H9 (cell line): ENCODE data around the gene MAPK14. TPM values are rescaled to one million over a fixed set of nuclear protein-coding genes. Genes with fewer than 3 reads are reported as not detected.

Experiments used
- DNase-seq: peaks from one replicate; pipeline ENCODE4 v3.0.0-alpha.2; 2017
- H2AFZ ChIP-seq: one replicate; pipeline ENCODE4 v1.6.1; 2013; ENCODE audit warnings: mild to moderate bottlenecking, low read length, control low read depth, moderate library complexity
- H2AK5ac ChIP-seq: 2 replicates; pipeline ENCODE4 v1.6.1; 2013; ENCODE audit warnings: low read length, control low read depth, mixed read lengths; ENCODE audit not compliant: insufficient read length
- H2BK120ac ChIP-seq: one replicate; pipeline ENCODE4 v1.6.1; 2013; ENCODE audit warnings: low read depth, mild to moderate bottlenecking, low read length, control low read depth, inconsistent platforms; ENCODE audit not compliant: poor library complexity, severe bottlenecking
- H2BK12ac ChIP-seq: 2 replicates; pipeline ENCODE4 v1.6.1; 2013; ENCODE audit warnings: low read length, control low read depth, mixed read lengths, low read depth; ENCODE audit not compliant: insufficient read length
- H2BK15ac ChIP-seq: 2 replicates; pipeline ENCODE4 v1.6.1; 2013; ENCODE audit warnings: low read depth, low read length, control low read depth
- H2BK20ac ChIP-seq: one replicate; pipeline ENCODE4 v1.6.1; 2013; ENCODE audit warnings: low read depth, mild to moderate bottlenecking, low read length, control low read depth, inconsistent platforms; ENCODE audit not compliant: poor library complexity, severe bottlenecking
- H2BK5ac ChIP-seq: 2 replicates; pipeline ENCODE4 v1.6.1; 2013; ENCODE audit warnings: low read length, control low read depth, mixed read lengths; ENCODE audit not compliant: insufficient read length
- H3K14ac ChIP-seq: 2 replicates; pipeline ENCODE4 v1.6.1; 2013; ENCODE audit warnings: low read length, control low read depth; ENCODE audit not compliant: insufficient read depth
- H3K18ac ChIP-seq: 2 replicates; pipeline ENCODE4 v1.6.1; 2013; ENCODE audit warnings: low read depth, mild to moderate bottlenecking, mixed read lengths, low read length, control low read depth; ENCODE audit not compliant: insufficient read length
- H3K23ac ChIP-seq: 2 replicates; pipeline ENCODE4 v1.6.1; 2013; ENCODE audit warnings: low read length, control low read depth, mixed read lengths, low read depth; ENCODE audit not compliant: insufficient read length
- H3K23me2 ChIP-seq: 2 replicates; pipeline ENCODE4 v1.6.1; 2013; ENCODE audit warnings: low read depth, mild to moderate bottlenecking, mixed read lengths, low read length, control low read depth; ENCODE audit not compliant: insufficient read length, poor library complexity, severe bottlenecking
- H3K27ac ChIP-seq: 2 replicates; pipeline ENCODE4 v1.5.1; 2013; ENCODE audit warnings: low read length, control low read depth, mixed read lengths, low read depth; ENCODE audit not compliant: insufficient read length
- H3K27me3 ChIP-seq: 2 replicates; pipeline ENCODE4 v1.6.1; 2013; ENCODE audit warnings: low read length, control low read depth, inconsistent platforms; ENCODE audit not compliant: insufficient read depth
- H3K4ac ChIP-seq: 2 replicates; pipeline ENCODE4 v1.6.1; 2013; ENCODE audit warnings: low read depth, mild to moderate bottlenecking, control low read depth, inconsistent platforms, low read length, moderate library complexity
- H3K4me1 ChIP-seq: 2 replicates; pipeline ENCODE4 v1.6.1; 2013; ENCODE audit warnings: low read length, control low read depth, inconsistent platforms; ENCODE audit not compliant: insufficient read depth
- H3K4me2 ChIP-seq: 2 replicates; pipeline ENCODE4 v1.6.1; 2013; ENCODE audit warnings: low read length, control low read depth, mixed read lengths; ENCODE audit not compliant: insufficient read length, insufficient read depth
- H3K56ac ChIP-seq: 2 replicates; pipeline ENCODE4 v1.6.1; 2013; ENCODE audit warnings: low read depth, mild to moderate bottlenecking, mixed read lengths, low read length, control low read depth; ENCODE audit not compliant: insufficient read length
- H3K79me1 ChIP-seq: 2 replicates; pipeline ENCODE4 v1.6.1; 2013; ENCODE audit warnings: low read depth, mild to moderate bottlenecking, moderate library complexity, low read length, control low read depth, inconsistent platforms; ENCODE audit not compliant: insufficient read depth, poor library complexity, severe bottlenecking
- H3K79me2 ChIP-seq: 2 replicates; pipeline ENCODE4 v1.6.1; 2013; ENCODE audit warnings: low read length, control low read depth, inconsistent platforms; ENCODE audit not compliant: insufficient read depth
- H3K9ac ChIP-seq: 2 replicates; pipeline ENCODE4 v1.6.1; 2013; ENCODE audit warnings: low read length, control low read depth, mixed read lengths; ENCODE audit not compliant: insufficient read length; ENCODE audit errors: extremely low read depth
- H3K9me3 ChIP-seq: one replicate; pipeline ENCODE4 v1.6.1; 2013; ENCODE audit warnings: low read depth, low read length, inconsistent platforms; ENCODE audit not compliant: control insufficient read depth
- H3T11ph ChIP-seq: one replicate; pipeline ENCODE4 v1.6.1; 2013; ENCODE audit warnings: mild to moderate bottlenecking, low read length, control low read depth, inconsistent platforms
- H4K20me1 ChIP-seq: one replicate; pipeline ENCODE4 v1.6.1; 2013; ENCODE audit not compliant: control insufficient read depth, insufficient read length, insufficient read depth
- H4K5ac ChIP-seq: 2 replicates; pipeline ENCODE4 v1.6.1; 2013; ENCODE audit warnings: low read depth, mild to moderate bottlenecking, mixed read lengths, low read length, control low read depth; ENCODE audit not compliant: insufficient read length
- H4K8ac ChIP-seq: replicated peaks from 2 replicates; pipeline ENCODE4 v1.6.1; 2013; ENCODE audit warnings: low read length, control low read depth, mixed read lengths, low read depth; ENCODE audit not compliant: insufficient read length
- H4K91ac ChIP-seq: 2 replicates; pipeline ENCODE4 v1.6.1; 2013; ENCODE audit warnings: low read depth, mild to moderate bottlenecking, moderate library complexity, mixed read lengths, low read length, control low read depth; ENCODE audit not compliant: insufficient read length
- H3K27ac Mint-ChIP-seq, 3 experiments: 2 replicates in 2 of 3; 3 replicates in 1 of 3; pipeline ENCODE4 v1.8.0; 2020 to 2021; ENCODE audit warnings: mixed read lengths in 3 of 3, mild to moderate bottlenecking in 1 of 3, moderate library complexity in 1 of 3
- H3K27me3 Mint-ChIP-seq: 2 replicates; pipeline ENCODE4 v1.8.0; 2021; ENCODE audit warnings: low read depth, mild to moderate bottlenecking, moderate library complexity, mixed read lengths
- H3K36me3 Mint-ChIP-seq, 3 experiments: 2 replicates in 2 of 3; 3 replicates in 1 of 3; pipeline ENCODE4 v1.8.0; 2020 to 2021; ENCODE audit warnings: low read depth in 3 of 3, mixed read lengths in 3 of 3; ENCODE audit not compliant: insufficient read depth in 1 of 3
- H3K4me1 Mint-ChIP-seq, 2 experiments: 2 replicates each; pipeline ENCODE4 v1.8.0; 2020; ENCODE audit warnings: mixed read lengths in 2 of 2
- H3K4me3 Mint-ChIP-seq, 2 experiments: 2 replicates in 1 of 2; 3 replicates in 1 of 2; pipeline ENCODE4 v1.8.0; 2020 to 2021; ENCODE audit warnings: mild to moderate bottlenecking in 2 of 2, mixed read lengths in 2 of 2, moderate library complexity in 1 of 2
- H3K9me3 Mint-ChIP-seq, 2 experiments: 2 replicates in 1 of 2; 3 replicates in 1 of 2; pipeline ENCODE4 v1.8.0; 2020; ENCODE audit warnings: mild to moderate bottlenecking in 2 of 2, mixed read lengths in 2 of 2, moderate library complexity in 1 of 2
- CTCF ChIP-seq: fragments of 200-600 bp; sonication (generic); conservative IDR thresholded peaks from 3 replicates; pipeline ENCODE4 v1.8.0; 2021; ENCODE audit warnings: antibody characterized with exemption, mild to moderate bottlenecking
- WGBS: extraction: QIAGEN DNeasy Blood & Tissue Kit; methylation state at CpG from one replicate; pipeline ENCODE4 v1.1.7; 2013; ENCODE audit warnings: missing lambda C conversion rate, low lambda C conversion rate, mixed read lengths; ENCODE audit not compliant: insufficient read length; ENCODE audit errors: extremely low coverage; 5-methylcytosine and 5-hydroxymethylcytosine counted together
- total RNA-seq: library from RNA; stranded (reverse); gene quantifications from 2 replicates; pipeline ENCODE4 v1.2.1, GENCODE V29; 2021

The MAPK14 gene
- total RNA-seq, 1 experiment from 2014 or later = 40.5 TPM

- Histone ChIP-seq H3K56ac (no peak overlapping the region), H3K4ac (no peak overlapping the region), H3T11ph (no peak overlapping the region), H3K23ac (no peak overlapping the region), H4K20me1 (no peaks in the 10 kb centered on the region), H3K18ac (no peak overlapping the region), H3K27ac (no peak overlapping the region), H2BK12ac (no peak overlapping the region), H3K4me2 (no peak overlapping the region), H3K27me3 (no peaks in the 10 kb centered on the region), H3K79me2 (no peaks in the 10 kb centered on the region), H4K8ac (no peak overlapping the region), H3K4me1 (no peaks in the 10 kb centered on the region), H2AK5ac (no peak overlapping the region), H3K23me2 (no peaks in the 10 kb centered on the region), H4K5ac (no peak overlapping the region), H2BK5ac (no peak overlapping the region), H3K14ac (no peak overlapping the region), H3K79me1 (no peaks in the 10 kb centered on the region), H4K91ac (no peak overlapping the region), H2AFZ (no peak overlapping the region), H2BK120ac (no peak overlapping the region), H3K9ac (no peak overlapping the region), H2BK20ac (no peak overlapping the region), H3K9me3 (no peaks in the 10 kb centered on the region), H2BK15ac (no peak overlapping the region)
- no CpG with 5 or more reads among the region's 3 CpGs for WGBS
- Mint-ChIP-seq H3K36me3 (peaks cover 0 to 14% (median 2%) of the 10 kb centered on the region in 3 experiments; a peak in 3 of 7 replicates), H3K4me3 (no peak overlapping the region), H3K4me1 (peaks cover 0 to 6% of the 10 kb centered on the region in 2 experiments; a peak in 3 of 4 replicates), H3K9me3 (no peaks in the 10 kb centered on the region), H3K27me3 (no peaks in the 10 kb centered on the region), H3K27ac (peak overlapping the region in 1 of 3 experiments; percentile 34; a peak in 1 of 7 replicates)
- TF ChIP-seq CTCF = no peak
- DNase-seq = no peak
Observed at GRCh38 chr6:36101691-36102090, 74.1 kb downstream of the MAPK14 start.
